ENCODE measurements around the gene EPHB1. TPM values are rescaled to one million over a fixed set of nuclear protein-coding genes. Genes with fewer than 3 reads are reported as not detected.

EPHB1 gene
- total RNA-seq, 1 experiment from 2014 or later: 7.0 TPM

DNA sequence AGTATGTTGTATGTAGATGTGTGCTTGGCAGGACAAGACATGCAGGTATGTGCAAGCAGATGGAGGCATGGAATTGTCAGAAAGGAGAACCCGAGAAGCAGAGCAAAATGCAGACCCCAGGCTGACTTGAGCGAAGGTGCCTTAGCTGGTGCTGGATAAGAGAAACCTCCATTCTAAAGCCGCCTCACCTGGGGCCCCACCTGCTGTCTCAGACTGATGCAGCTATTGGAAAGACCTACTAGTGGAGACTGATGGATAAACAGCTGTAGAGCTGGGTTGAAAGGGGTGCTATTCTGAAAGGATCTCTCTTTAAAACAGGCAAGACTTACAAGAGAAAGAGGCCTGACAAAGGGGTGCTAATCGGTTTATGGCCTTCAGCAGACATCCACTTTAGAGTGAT, 86.2 kb downstream of the EPHB1 start (continued):
- TF ChIP-seq, protein P1, sequence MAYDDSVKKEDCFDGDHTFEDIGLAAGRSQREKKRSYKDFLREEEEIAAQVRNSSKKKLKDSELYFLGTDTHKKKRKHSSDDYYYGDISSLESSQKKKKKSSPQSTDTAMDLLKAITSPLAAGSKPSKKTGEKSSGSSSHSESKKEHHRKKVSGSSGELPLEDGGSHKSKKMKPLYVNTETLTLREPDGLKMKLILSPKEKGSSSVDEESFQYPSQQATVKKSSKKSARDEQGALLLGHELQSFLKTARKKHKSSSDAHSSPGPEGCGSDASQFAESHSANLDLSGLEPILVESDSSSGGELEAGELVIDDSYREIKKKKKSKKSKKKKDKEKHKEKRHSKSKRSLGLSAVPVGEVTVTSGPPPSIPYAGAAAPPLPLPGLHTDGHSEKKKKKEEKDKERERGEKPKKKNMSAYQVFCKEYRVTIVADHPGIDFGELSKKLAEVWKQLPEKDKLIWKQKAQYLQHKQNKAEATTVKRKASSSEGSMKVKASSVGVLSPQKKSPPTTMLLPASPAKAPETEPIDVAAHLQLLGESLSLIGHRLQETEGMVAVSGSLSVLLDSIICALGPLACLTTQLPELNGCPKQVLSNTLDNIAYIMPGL (CRISPR knock-in tag; IDR thresholded peaks at IDR 0.05): no peak
- no peak for TF ChIP-seq ZNF416 (CRISPR knock-in tag; IDR thresholded peaks at IDR 0.05)
- TF ChIP-seq NR1H2 (CRISPR knock-in tag; IDR thresholded peaks at IDR 0.05): no peak
- no peak for TF ChIP-seq ZNF317 (CRISPR knock-in tag; IDR thresholded peaks at IDR 0.05; ENCODE audit: borderline replicate concordance, low read depth)
- no peak for TF ChIP-seq GABPB1 (CRISPR knock-in tag; IDR thresholded peaks at IDR 0.05)
- TF ChIP-seq, protein P2, sequence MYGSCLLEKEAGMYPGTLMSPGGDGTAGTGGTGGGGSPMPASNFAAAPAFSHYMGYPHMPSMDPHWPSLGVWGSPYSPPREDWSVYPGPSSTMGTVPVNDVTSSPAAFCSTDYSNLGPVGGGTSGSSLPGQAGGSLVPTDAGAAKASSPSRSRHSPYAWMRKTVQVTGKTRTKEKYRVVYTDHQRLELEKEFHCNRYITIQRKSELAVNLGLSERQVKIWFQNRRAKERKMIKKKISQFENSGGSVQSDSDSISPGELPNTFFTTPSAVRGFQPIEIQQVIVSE (CRISPR knock-in tag; IDR thresholded peaks at IDR 0.05; ENCODE audit: borderline replicate concordance): no peak

DNA sequence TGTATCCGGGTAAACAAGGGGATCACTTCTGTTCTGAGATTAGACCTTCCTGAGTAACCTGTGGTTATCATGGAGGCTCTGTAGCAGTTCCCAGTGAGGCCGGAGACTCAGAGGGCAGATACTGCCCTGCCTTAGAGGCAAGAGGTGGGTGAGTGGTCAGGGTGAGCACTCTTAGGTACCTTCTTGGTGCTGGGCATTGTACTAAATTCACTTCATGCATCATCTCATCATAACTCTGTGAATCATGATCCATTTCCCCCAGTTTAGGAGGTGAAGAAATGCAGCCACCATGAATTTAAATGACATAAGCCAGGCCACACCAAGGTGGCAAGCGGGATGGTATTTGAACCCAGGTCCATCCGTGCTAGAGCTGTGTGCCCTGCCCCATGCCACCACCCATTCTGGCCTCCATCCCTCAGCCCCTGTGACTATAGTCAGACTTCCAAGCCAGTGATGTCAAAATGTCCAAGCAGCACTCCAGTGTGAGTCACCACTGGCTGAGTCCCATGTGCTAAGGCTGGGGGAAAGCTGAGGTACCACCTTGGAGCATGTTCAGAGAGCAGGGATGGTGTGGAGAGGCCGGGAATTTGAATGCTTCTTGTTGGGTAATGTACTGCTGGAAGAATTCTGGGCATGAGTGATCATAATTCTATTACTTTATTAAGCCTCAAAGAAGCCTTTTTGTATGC, 88.8 kb downstream of the EPHB1 start:
- H3K9me3 Mint-ChIP-seq: no peaks in the 10 kb centered on the region
- H3K4me1 Mint-ChIP-seq: peaks cover 13% of the 10 kb centered on the region
- H3K27ac Mint-ChIP-seq: no peak overlapping the region
- POLR2A ChIA-PET: no interaction called here
- CTCF ChIA-PET: no interaction called here
- ATAC-seq (no peak), DNase-seq (ENCODE audit: low spot score) (no peak)
- peaks cover 40% of the 10 kb centered on the region for H3K27me3 Mint-ChIP-seq (ENCODE audit: low read depth)
- no peak overlapping the region for H3K4me3 Mint-ChIP-seq
- H3K36me3 Mint-ChIP-seq: no peaks in the 10 kb centered on the region
- TF ChIP-seq ZNF232 (CRISPR knock-in tag; IDR thresholded peaks at IDR 0.05) (no peak), IRF2 (CRISPR knock-in tag; IDR thresholded peaks at IDR 0.05; ENCODE audit: borderline replicate concordance, low read depth) (no peak), GABPB1 (CRISPR knock-in tag; IDR thresholded peaks at IDR 0.05) (no peak), TP53 (CRISPR knock-in tag; IDR thresholded peaks at IDR 0.05) (no peak), ZNF263 (CRISPR knock-in tag; IDR thresholded peaks at IDR 0.05; ENCODE audit: low read depth) (no peak), NR3C1 (CRISPR knock-in tag; conservative IDR thresholded peaks at IDR 0.05; ENCODE audit: low read depth) (no peak), ZNF416 (CRISPR knock-in tag; IDR thresholded peaks at IDR 0.05) (no peak), TCF7 (CRISPR knock-in tag; IDR thresholded peaks at IDR 0.05; ENCODE audit: low read depth) (no peak), CREM (CRISPR knock-in tag; IDR thresholded peaks at IDR 0.05) (no peak), RELA (CRISPR knock-in tag; IDR thresholded peaks at IDR 0.05; ENCODE audit: borderline replicate concordance) (no peak), ZNF219 (CRISPR knock-in tag; IDR thresholded peaks at IDR 0.05; ENCODE audit: borderline replicate concordance) (no peak), HMGA2 (CRISPR knock-in tag; IDR thresholded peaks at IDR 0.05) (no peak), TEAD1 (CRISPR knock-in tag; IDR thresholded peaks at IDR 0.05) (no peak)
- TF ChIP-seq, protein P3, sequence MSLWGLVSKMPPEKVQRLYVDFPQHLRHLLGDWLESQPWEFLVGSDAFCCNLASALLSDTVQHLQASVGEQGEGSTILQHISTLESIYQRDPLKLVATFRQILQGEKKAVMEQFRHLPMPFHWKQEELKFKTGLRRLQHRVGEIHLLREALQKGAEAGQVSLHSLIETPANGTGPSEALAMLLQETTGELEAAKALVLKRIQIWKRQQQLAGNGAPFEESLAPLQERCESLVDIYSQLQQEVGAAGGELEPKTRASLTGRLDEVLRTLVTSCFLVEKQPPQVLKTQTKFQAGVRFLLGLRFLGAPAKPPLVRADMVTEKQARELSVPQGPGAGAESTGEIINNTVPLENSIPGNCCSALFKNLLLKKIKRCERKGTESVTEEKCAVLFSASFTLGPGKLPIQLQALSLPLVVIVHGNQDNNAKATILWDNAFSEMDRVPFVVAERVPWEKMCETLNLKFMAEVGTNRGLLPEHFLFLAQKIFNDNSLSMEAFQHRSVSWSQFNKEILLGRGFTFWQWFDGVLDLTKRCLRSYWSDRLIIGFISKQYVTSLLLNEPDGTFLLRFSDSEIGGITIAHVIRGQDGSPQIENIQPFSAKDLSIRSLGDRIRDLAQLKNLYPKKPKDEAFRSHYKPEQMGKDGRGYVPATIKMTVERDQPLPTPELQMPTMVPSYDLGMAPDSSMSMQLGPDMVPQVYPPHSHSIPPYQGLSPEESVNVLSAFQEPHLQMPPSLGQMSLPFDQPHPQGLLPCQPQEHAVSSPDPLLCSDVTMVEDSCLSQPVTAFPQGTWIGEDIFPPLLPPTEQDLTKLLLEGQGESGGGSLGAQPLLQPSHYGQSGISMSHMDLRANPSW (CRISPR knock-in tag; conservative IDR thresholded peaks at IDR 0.05; ENCODE audit: low read depth): no peak
- TF ChIP-seq, protein P4, sequence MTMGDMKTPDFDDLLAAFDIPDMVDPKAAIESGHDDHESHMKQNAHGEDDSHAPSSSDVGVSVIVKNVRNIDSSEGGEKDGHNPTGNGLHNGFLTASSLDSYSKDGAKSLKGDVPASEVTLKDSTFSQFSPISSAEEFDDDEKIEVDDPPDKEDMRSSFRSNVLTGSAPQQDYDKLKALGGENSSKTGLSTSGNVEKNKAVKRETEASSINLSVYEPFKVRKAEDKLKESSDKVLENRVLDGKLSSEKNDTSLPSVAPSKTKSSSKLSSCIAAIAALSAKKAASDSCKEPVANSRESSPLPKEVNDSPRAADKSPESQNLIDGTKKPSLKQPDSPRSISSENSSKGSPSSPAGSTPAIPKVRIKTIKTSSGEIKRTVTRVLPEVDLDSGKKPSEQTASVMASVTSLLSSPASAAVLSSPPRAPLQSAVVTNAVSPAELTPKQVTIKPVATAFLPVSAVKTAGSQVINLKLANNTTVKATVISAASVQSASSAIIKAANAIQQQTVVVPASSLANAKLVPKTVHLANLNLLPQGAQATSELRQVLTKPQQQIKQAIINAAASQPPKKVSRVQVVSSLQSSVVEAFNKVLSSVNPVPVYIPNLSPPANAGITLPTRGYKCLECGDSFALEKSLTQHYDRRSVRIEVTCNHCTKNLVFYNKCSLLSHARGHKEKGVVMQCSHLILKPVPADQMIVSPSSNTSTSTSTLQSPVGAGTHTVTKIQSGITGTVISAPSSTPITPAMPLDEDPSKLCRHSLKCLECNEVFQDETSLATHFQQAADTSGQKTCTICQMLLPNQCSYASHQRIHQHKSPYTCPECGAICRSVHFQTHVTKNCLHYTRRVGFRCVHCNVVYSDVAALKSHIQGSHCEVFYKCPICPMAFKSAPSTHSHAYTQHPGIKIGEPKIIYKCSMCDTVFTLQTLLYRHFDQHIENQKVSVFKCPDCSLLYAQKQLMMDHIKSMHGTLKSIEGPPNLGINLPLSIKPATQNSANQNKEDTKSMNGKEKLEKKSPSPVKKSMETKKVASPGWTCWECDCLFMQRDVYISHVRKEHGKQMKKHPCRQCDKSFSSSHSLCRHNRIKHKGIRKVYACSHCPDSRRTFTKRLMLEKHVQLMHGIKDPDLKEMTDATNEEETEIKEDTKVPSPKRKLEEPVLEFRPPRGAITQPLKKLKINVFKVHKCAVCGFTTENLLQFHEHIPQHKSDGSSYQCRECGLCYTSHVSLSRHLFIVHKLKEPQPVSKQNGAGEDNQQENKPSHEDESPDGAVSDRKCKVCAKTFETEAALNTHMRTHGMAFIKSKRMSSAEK (CRISPR knock-in tag; IDR thresholded peaks at IDR 0.05; ENCODE audit: borderline replicate concordance): no peak
- TF ChIP-seq, protein P5, sequence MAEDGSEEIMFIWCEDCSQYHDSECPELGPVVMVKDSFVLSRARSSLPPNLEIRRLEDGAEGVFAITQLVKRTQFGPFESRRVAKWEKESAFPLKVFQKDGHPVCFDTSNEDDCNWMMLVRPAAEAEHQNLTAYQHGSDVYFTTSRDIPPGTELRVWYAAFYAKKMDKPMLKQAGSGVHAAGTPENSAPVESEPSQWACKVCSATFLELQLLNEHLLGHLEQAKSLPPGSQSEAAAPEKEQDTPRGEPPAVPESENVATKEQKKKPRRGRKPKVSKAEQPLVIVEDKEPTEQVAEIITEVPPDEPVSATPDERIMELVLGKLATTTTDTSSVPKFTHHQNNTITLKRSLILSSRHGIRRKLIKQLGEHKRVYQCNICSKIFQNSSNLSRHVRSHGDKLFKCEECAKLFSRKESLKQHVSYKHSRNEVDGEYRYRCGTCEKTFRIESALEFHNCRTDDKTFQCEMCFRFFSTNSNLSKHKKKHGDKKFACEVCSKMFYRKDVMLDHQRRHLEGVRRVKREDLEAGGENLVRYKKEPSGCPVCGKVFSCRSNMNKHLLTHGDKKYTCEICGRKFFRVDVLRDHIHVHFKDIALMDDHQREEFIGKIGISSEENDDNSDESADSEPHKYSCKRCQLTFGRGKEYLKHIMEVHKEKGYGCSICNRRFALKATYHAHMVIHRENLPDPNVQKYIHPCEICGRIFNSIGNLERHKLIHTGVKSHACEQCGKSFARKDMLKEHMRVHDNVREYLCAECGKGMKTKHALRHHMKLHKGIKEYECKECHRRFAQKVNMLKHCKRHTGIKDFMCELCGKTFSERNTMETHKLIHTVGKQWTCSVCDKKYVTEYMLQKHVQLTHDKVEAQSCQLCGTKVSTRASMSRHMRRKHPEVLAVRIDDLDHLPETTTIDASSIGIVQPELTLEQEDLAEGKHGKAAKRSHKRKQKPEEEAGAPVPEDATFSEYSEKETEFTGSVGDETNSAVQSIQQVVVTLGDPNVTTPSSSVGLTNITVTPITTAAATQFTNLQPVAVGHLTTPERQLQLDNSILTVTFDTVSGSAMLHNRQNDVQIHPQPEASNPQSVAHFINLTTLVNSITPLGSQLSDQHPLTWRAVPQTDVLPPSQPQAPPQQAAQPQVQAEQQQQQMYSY (CRISPR knock-in tag; IDR thresholded peaks at IDR 0.05): no peak
- TF ChIP-seq, protein P2 (CRISPR knock-in tag; IDR thresholded peaks at IDR 0.05; ENCODE audit: borderline replicate concordance): no peak
- TF ChIP-seq, protein P6, sequence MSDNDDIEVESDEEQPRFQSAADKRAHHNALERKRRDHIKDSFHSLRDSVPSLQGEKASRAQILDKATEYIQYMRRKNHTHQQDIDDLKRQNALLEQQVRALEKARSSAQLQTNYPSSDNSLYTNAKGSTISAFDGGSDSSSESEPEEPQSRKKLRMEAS (CRISPR knock-in tag; IDR thresholded peaks at IDR 0.05): no peak
